Stimulated activated CD8-positive, alpha-beta memory T cell treated with anti-CD3 and anti-CD28 coated beads, Interleukin-4, amount 100 ng/mL, for 4 hours (primary cell): ENCODE measurements around the gene CGB5.
A peak's percentile ranks its signal among the peaks of the same experiment; 100 is the strongest.
"Not testable (repeated sequence)": the region's sequence is repeated elsewhere in the genome, so short reads cannot be mapped to it uniquely, and the experiment has no call there.

Experiments
- DNase-seq, 2 donors: peaks; one replicate each; pipeline ENCODE4 v3.0.0-alpha.2; 2020; ENCODE audit warnings: low read depth in 2 of 2, low spot score in 1 of 2

Gene CGB5

GRCh38 chr19:49020931-49021895, 22.4 kb upstream of the CGB5 start:
- no peak for DNase-seq

- no peak for DNase-seq
Observed at GRCh38 chr19:49022116-49022515, 21.5 kb upstream of the CGB5 start.

GRCh38 chr19:49024233-49024632, 19.4 kb upstream of the CGB5 start, which contains the start of gene CGB3:
TSS of gene CGB3 (minus strand) at chr19:49024333. CDS start at chr19:49023971, 362 bp downstream.
- DNase-seq = not testable (repeated sequence)

DNA sequence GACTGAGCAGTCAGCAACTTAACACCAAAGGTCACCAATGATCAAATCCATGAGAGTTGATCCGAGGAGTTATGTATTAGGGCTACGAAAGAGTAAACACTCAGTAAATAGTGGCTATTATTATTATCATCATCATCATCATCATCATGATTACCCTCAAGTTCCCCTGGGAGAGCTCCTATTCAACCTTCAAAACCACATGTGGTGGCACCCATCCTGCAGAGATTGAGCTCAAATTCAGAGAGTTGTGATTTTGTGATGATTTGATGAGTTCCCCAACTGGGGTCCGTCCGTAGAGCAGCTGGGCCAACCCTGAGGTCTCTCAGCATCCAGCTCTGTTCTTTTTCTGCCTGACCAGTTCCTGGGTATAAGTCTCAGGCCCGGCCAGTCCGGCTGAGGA, 18.6 kb upstream of the CGB5 start:
- not testable (repeated sequence) for DNase-seq

DNA sequence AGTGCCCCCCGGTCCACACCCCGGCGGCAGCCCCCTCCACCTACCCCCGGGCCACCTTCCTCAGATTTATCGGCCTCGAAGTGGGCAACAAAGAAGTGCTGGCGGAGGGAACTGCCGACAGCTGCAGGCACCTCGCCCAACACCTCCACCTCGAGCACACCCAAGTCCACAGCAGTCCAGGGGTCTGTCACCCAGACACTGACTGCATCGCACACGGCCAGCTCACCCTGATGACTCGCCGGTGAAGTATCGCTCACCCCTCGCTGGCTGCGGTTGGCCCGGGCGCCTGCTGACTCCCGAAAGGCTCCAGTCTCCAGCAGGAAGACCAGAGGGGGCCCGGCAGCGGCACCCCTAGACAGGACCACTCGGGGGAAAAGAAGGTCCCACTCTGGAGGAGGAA, 18.0 kb upstream of the CGB5 start:
- not testable (repeated sequence) for DNase-seq

GRCh38 chr19:49028686-49029085, 15.0 kb upstream of the CGB5 start:
- not testable (repeated sequence) for DNase-seq

- not testable (repeated sequence) for DNase-seq
Observed at GRCh38 chr19:49029749-49030148, 13.9 kb upstream of the CGB5 start.

- DNase-seq = not testable (repeated sequence)
Observed at GRCh38 chr19:49030323-49030722, 13.3 kb upstream of the CGB5 start.

- DNase-seq = peak in 1 of 2 donors; percentile 30
Observed at GRCh38 chr19:49031642-49032301, 11.9 kb upstream of the CGB5 start, which contains the start of gene CGB2. TSS of gene CGB2 (plus strand) at chr19:49031890. CDS start at chr19:49032096, 206 bp downstream.

GRCh38 chr19:49036815-49037214, 6.8 kb upstream of the CGB5 start, which contains the start of gene CGB1:
TSS of gene CGB1 (minus strand) at chr19:49036895. CDS start at chr19:49036711, 184 bp downstream.
- not testable (repeated sequence) for DNase-seq

GRCh38 chr19:49038111-49038510, 5.5 kb upstream of the CGB5 start:
- not testable (repeated sequence) for DNase-seq

GRCh38 chr19:49038557-49039276, 4.9 kb upstream of the CGB5 start:
- DNase-seq = not testable (repeated sequence)

GRCh38 chr19:49039736-49040135, 3.9 kb upstream of the CGB5 start:
- DNase-seq = not testable (repeated sequence)

DNA sequence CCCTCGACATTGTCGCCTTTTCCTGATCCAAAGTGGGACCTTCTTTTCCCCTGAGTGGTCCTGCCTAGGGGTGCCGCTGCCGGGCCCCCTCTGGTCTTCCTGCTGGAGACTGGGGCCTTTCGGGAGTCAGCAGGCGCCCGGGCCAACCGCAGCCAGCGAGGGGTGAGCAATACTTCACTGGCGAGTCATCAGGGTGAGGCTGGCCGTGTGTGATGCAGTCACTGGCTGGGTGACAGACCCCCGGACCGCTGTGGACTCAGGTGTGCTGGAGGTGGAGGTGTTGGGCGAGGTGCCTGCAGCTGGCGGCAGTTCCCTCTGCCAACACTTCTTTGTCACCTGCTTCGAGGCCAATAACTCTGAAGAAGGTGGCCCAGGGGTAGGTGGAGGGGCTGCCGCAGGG, 1.5 kb upstream of the CGB5 start:
- no peak for DNase-seq

DNA sequence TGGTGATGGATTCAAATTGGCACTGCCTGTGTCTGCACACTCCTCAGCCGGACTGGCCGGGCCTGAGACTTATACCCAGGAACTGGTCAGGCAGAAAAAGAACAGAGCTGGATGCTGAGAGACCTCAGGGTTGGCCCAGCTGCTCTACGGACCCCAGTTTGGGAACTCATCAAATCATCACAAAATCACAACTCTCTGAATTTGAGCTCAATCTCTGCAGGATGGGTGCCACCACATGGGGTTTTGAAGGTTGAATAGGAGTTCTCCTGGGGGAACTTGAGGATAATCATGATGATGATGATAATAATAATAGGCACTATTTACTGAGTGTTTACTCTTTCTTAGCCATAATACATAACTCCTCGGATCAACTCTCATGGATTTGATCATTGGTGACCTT, 982 bp upstream of the CGB5 start:
- DNase-seq = not testable (repeated sequence)

GRCh38 chr19:49049011-49049410, 5.4 kb downstream of the CGB5 start, which contains the start of gene CGB8:
TSS of gene CGB8 (minus strand) at chr19:49049111. CDS start at chr19:49048739, 372 bp downstream.
- DNase-seq = not testable (repeated sequence)

DNA sequence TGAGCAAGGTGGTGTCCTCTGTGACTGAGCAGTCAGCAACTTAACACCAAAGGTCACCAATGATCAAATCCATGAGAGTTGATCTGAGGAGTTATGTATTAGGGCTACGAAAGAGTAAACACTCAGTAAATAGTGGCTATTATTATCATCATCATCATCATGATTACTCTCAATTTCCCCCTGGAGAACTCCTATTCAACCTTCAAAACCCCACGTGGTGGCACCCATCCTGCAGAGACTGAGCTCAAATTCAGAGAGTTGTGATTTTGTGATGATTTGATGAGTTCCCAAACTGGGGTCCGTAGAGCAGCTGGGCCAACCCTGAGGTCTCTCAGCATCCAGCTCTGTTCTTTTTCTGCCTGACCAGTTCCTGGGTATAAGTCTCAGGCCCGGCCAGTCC, 6.2 kb downstream of the CGB5 start:
- not testable (repeated sequence) for DNase-seq

DNA sequence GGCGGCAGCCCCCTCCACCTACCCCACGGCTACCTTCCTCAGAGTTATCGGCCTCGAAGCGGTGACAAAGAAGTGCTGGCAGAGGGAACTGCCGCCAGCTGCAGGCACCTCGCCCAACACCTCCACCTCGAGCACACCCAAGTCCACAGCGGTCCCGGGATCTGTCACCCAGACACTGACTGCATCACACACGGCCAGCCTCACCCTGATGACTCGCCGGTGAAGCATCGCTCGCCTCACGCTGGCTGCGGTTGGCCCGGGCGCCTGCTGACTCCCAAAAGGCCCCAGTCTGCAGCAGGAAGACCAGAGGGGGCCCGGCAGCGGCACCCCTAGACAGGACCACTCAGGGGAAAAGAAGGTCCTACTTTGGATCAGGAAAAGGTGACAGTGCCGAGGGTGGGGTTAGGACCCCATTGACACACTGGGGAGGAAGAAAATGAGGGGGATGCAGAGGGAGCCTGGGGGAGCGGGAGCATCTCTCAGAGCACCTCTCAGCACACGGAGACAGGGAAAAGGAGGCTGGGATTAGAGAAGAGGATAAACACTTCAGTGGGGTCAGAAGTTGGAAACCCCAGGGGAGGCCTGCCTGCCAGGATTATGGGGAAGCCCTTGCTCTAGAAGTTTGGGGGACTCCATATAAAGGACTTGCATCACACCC, 6.9 kb downstream of the CGB5 start:
- DNase-seq = not testable (repeated sequence)

- DNase-seq = peak in 1 of 2 donors; percentile 23
Observed at GRCh38 chr19:49056101-49056901, 12.7 kb downstream of the CGB5 start.
